ENCODE data around the gene DGCR6L. TPM values are rescaled to one million over a fixed set of nuclear protein-coding genes. Genes with fewer than 3 reads are reported as not detected.

Gene DGCR6L
- total RNA-seq, 3 donors from 2014 or later = 58.3 to 73.6 (median 60.6) TPM

DNA sequence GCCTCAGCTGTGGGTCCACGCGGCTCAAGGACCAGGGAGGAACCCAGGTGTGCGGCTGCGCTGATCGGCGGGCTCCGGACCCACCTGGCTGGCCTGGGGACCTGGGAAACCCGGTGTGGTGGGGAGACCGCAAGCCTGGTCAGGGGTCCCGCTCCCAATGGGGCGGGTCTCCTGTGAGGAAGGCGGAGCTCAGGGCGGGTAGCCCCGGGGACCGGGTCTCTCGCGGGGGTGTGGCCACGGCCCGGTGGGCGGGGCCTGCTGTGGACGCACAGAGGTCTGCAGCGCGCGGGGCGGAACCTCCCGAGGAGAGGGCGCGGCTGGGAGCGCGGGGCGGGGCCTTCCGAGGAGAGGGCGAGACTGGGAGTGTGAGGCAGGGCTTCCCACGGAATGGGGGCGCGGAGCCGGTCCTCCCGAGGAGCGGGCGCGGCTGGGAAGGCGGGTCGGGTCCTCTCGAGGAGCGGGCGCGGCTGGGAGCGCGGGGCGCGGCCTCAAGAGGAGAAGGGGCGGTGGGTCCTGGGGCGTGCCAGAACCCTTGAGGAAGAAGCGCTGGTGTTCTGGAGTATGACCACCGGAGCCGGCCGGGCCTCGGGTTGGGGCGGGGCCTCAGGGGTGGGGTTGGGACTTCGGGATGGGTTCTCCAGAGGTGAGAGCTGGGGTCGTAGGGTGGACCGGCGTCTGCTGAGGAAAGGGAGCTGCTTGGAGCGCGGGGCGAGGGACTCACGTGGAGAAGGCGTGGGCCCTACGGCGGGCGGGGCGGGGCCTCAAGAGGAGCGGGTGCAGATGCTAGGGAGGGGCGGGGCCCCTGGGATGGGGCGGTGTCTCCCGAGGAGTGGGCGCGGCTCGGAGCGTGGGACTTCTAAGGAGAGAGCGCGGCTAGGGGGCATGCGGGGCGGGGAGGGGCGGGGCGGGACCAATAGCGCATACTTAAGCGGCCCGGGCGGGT, 20.8 kb downstream of the DGCR6L start:
- no peaks in the 10 kb centered on the region for H3K36me3 ChIP-seq
- TF ChIP-seq POLR2AphosphoS5 (IDR thresholded peaks at IDR 0.05) = no peak
- TF ChIP-seq, protein P1, sequence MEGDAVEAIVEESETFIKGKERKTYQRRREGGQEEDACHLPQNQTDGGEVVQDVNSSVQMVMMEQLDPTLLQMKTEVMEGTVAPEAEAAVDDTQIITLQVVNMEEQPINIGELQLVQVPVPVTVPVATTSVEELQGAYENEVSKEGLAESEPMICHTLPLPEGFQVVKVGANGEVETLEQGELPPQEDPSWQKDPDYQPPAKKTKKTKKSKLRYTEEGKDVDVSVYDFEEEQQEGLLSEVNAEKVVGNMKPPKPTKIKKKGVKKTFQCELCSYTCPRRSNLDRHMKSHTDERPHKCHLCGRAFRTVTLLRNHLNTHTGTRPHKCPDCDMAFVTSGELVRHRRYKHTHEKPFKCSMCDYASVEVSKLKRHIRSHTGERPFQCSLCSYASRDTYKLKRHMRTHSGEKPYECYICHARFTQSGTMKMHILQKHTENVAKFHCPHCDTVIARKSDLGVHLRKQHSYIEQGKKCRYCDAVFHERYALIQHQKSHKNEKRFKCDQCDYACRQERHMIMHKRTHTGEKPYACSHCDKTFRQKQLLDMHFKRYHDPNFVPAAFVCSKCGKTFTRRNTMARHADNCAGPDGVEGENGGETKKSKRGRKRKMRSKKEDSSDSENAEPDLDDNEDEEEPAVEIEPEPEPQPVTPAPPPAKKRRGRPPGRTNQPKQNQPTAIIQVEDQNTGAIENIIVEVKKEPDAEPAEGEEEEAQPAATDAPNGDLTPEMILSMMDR (IDR thresholded peaks at IDR 0.05) = no peak
- TF ChIP-seq POLR2A (IDR thresholded peaks at IDR 0.05) = no peak
- no peaks in the 10 kb centered on the region for H3K4me1 ChIP-seq
- H3K9me3 ChIP-seq = no peaks in the 10 kb centered on the region
- H3K27ac ChIP-seq = peak overlapping the region in 1 of 2 donors; percentile 21
- intact Hi-C loops (cut with DNase I; ENCODE audit: low total_unique reads) = no loop called here
- no peaks in the 10 kb centered on the region for H3K27me3 ChIP-seq
- DNase-seq (ENCODE audit: low spot score in 2 of 2) = peak; percentile 80 to 89
- H3K4me3 ChIP-seq = peak overlapping the region; percentile 41 to 72 (median 58)

DNA sequence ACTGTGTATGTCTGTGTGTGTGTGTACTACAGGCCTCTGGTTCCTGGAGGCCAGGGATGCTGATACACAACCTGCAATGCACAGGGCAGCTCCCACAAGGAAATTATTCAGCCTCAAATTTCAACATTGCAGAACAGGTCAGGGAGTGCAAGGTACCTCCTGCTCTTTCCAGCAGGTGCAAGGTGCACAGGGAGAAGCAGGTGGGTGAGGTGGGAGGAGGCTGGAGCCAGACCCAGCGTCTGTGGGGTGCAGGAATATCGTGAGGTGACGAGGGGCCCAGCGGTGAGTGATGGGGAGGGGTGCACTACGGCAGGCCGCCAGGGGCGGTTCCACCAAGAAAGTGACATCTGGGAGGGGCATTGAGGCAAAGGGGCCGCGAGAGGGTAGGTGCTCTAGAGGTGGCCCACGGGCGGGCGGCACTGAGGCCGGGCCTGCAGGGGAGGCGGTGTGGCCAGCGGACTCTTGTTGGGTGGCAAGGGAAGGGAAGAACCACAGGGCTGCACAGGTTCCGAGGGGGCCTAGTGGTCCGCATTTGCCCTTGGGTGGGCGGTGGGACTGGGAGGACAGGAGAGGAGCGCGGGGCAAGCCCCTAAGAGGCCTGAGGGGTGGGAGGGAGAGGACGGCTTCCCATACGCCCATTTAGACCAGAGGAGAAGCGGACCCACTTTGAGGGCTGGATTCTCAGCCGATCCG, 21.6 kb downstream of the DGCR6L start:
- H3K27me3 ChIP-seq = no peaks in the 10 kb centered on the region
- H3K36me3 ChIP-seq = no peaks in the 10 kb centered on the region
- H3K27ac ChIP-seq = peak overlapping the region in 1 of 2 donors; percentile 21
- peak overlapping the region; percentile 41 to 72 (median 58) for H3K4me3 ChIP-seq
- no peaks in the 10 kb centered on the region for H3K9me3 ChIP-seq
- intact Hi-C loops (cut with DNase I; ENCODE audit: low total_unique reads) = no loop called here
- DNase-seq (ENCODE audit: low spot score in 2 of 2) = no peak
- no peaks in the 10 kb centered on the region for H3K4me1 ChIP-seq
- no peak for TF ChIP-seq POLR2A (IDR thresholded peaks at IDR 0.05)
- TF ChIP-seq, protein P1 (IDR thresholded peaks at IDR 0.05) = no peak
- TF ChIP-seq POLR2AphosphoS5 (IDR thresholded peaks at IDR 0.05) = no peak

DNA sequence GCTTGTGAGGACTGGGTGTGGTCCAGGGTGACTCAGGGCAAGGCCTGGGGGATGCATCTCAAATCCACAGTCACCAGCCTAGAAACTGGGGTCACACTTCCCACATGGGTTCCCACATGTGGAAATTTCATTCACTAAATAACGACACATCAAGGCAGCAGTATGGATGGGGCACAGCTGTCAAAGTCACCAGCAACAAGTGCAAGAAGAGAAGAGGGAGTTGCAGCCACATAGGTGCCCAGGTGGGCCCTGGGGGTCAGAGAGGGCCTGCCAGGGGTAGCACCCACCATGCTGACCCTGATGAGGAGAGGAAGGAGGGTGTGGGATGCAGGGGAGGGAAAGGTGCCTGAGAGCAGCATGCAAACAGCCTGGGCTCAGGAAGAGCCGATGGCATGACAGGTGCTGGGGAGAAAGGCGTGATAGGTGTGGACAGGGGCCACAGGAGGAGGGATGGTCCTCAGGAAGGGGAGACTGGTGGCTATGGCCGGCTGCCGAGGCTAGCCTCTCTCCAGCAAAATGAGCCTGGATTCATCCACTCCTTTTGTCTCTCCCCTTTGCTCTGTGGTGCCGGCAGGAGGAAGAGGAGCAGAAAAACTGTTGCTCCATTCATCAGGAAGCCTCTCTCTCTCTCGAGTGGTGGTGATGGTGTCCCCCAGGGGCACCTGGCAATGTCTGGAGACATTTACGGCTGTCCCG, 22.3 kb downstream of the DGCR6L start:
- TF ChIP-seq, protein P1 (IDR thresholded peaks at IDR 0.05) = no peak
- DNase-seq (ENCODE audit: low spot score in 2 of 2) = no peak
- no peaks in the 10 kb centered on the region for H3K4me1 ChIP-seq
- H3K9me3 ChIP-seq = no peaks in the 10 kb centered on the region
- H3K27me3 ChIP-seq = no peaks in the 10 kb centered on the region
- intact Hi-C loops (cut with DNase I; ENCODE audit: low total_unique reads) = no loop called here
- no peak overlapping the region for H3K4me3 ChIP-seq
- H3K27ac ChIP-seq = no peak overlapping the region
- no peaks in the 10 kb centered on the region for H3K36me3 ChIP-seq

DNA sequence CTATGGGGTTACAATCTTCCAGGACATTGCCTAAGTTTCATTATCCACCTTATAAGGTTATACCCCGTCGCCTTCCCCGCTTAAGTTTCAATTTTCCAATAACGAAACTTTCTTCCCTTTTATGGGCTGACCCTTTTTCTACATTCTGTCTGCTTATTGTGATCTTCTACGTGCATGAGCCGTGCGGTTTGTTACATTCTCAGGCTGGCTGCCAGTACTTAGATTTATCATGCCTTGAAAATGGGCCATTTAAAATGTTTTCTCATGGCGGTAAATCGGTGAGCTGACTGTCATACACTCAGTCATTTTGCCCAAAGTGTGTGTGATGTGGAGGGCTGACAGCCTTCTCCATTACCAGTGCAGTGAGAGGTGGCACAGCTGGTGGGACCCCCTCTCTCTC, 23.3 kb downstream of the DGCR6L start:
- TF ChIP-seq POLR2AphosphoS5 (IDR thresholded peaks at IDR 0.05) = no peak
- no peak for TF ChIP-seq POLR2A (IDR thresholded peaks at IDR 0.05)
- TF ChIP-seq, protein P1 (IDR thresholded peaks at IDR 0.05) = no peak
- H3K4me3 ChIP-seq = no peak overlapping the region
- intact Hi-C loops (cut with DNase I; ENCODE audit: low total_unique reads) = no loop called here
- H3K9me3 ChIP-seq = no peaks in the 10 kb centered on the region
- DNase-seq (ENCODE audit: low spot score in 2 of 2) = no peak
- H3K4me1 ChIP-seq = no peaks in the 10 kb centered on the region
- no peak overlapping the region for H3K27ac ChIP-seq
- no peaks in the 10 kb centered on the region for H3K36me3 ChIP-seq
- no peaks in the 10 kb centered on the region for H3K27me3 ChIP-seq

All from breast epithelium (tissue), 4 donors.